Nephron (organoid): ENCODE measurements around the gene TNS1.

ENCODE experiments used
- H3K27ac Mint-ChIP-seq, 3 experiments: 2 replicates each; pipeline ENCODE4 v1.8.0; 2020; ENCODE audit warnings: mixed read lengths in 3 of 3, mild to moderate bottlenecking in 2 of 3, moderate library complexity in 1 of 3
- H3K27me3 Mint-ChIP-seq: 2 replicates; pipeline ENCODE4 v1.8.0; 2021; ENCODE audit warnings: low read depth, mild to moderate bottlenecking, moderate library complexity, mixed read lengths
- H3K36me3 Mint-ChIP-seq: 2 replicates; pipeline ENCODE4 v1.8.0; 2020; ENCODE audit warnings: low read depth, mixed read lengths
- H3K4me1 Mint-ChIP-seq: 2 replicates; pipeline ENCODE4 v1.8.0; 2020; ENCODE audit warnings: mixed read lengths
- H3K4me3 Mint-ChIP-seq, 3 experiments: 2 replicates each; pipeline ENCODE4 v1.8.0; 2020; ENCODE audit warnings: mild to moderate bottlenecking in 3 of 3, mixed read lengths in 3 of 3, moderate library complexity in 2 of 3
- H3K9me3 Mint-ChIP-seq: 2 replicates; pipeline ENCODE4 v1.8.0; 2020; ENCODE audit warnings: mixed read lengths
- TF ChIP-seq, protein P1 (sequence below), 3 experiments: fragments of 200-600 bp; sonication (generic); IDR thresholded peaks; one replicate each; pipeline ENCODE4 v1.5.0; 2021; ENCODE audit warnings: antibody characterized with exemption in 3 of 3; ENCODE audit not compliant: unreplicated experiment in 3 of 3

TNS1 gene

DNA sequence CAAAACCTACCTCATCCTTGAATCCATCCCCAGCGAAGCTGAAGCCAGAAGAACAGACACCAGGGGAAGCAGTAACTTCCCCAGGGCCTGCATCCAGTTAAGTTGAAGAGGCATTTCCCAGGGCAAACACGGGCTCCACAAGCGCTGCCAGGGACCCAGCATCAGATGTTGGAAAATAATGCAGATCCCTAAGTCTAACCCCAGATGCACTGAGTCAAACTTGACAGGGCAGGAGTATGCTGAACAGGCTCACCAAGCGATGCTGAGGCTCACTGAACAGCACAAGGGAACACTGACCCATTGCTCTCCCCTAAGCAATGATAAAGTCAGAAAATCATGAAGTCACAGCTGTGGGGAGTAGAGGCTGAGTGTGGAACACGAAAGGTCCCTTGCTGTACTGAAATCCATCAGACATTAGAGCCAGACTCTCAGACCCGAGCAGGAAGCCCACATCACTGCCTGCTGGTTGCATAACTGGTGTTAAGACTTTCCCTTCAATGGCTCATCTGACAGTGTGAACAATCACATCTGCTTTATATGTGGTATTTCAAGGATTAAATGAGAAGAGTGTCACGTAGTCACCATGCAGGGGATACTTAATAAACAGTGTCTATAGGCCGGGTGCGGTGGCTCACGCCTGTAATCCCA, 36.2 kb downstream of the TNS1 start:
- peak overlapping the region; percentile 89 to 96 (median 96) for H3K27ac Mint-ChIP-seq
- no peaks in the 10 kb centered on the region for H3K27me3 Mint-ChIP-seq
- peaks cover 20% of the 10 kb centered on the region for H3K36me3 Mint-ChIP-seq
- H3K4me3 Mint-ChIP-seq: no peak overlapping the region
- H3K4me1 Mint-ChIP-seq: peaks cover 39% of the 10 kb centered on the region
- H3K9me3 Mint-ChIP-seq: no peaks in the 10 kb centered on the region
- TF ChIP-seq, protein P1, sequence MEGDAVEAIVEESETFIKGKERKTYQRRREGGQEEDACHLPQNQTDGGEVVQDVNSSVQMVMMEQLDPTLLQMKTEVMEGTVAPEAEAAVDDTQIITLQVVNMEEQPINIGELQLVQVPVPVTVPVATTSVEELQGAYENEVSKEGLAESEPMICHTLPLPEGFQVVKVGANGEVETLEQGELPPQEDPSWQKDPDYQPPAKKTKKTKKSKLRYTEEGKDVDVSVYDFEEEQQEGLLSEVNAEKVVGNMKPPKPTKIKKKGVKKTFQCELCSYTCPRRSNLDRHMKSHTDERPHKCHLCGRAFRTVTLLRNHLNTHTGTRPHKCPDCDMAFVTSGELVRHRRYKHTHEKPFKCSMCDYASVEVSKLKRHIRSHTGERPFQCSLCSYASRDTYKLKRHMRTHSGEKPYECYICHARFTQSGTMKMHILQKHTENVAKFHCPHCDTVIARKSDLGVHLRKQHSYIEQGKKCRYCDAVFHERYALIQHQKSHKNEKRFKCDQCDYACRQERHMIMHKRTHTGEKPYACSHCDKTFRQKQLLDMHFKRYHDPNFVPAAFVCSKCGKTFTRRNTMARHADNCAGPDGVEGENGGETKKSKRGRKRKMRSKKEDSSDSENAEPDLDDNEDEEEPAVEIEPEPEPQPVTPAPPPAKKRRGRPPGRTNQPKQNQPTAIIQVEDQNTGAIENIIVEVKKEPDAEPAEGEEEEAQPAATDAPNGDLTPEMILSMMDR (IDR thresholded peaks at IDR 0.05; ENCODE audit: unreplicated experiment in 3 of 3): no peak

DNA sequence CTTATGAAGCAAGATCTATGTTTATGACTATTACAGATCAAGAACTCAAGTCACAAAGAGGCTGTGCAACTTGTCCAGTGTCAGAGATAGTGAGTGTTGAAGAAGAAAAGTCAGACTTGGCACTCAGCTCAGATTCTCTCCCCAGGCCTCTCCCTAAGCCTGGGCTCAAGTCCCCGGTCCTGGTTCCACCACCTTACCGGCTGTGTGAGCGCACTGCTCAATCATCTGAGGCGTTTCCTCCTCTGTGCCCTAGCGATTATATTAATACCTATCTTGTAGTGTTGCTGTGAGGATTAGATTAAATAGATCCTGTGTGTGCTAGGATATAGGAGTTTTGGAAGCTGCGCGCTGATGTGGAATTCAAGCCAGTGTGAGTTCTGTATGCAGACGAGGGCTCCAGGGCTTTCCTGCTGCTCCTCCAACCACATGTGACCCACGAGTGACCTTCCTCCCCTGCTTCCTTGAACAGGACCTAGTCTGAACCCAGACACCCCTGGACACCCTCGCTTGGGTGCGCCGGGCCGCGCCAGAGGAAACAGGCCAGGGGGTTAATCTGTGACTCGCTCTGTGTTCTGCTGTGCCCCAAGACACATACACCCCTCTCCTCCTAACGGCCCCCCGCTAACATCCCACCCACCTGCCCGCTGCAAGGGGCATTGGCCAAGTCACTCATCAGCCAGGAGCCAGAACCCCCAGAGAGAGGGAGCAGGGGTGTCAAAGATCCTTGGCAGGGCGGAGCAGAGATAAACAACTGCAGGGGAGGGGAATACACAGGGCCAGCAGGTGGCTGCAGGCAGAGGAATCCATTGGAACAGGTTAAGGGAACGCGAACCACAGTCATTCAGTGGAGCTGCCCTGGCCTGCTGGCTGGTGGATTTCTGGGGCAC, 38.3 kb downstream of the TNS1 start:
- TF ChIP-seq, protein P1 (IDR thresholded peaks at IDR 0.05; ENCODE audit: unreplicated experiment in 3 of 3): no peak
- H3K4me1 Mint-ChIP-seq: peaks cover 54% of the 10 kb centered on the region
- H3K27ac Mint-ChIP-seq: peak overlapping the region; percentile 79 to 91 (median 85)

DNA sequence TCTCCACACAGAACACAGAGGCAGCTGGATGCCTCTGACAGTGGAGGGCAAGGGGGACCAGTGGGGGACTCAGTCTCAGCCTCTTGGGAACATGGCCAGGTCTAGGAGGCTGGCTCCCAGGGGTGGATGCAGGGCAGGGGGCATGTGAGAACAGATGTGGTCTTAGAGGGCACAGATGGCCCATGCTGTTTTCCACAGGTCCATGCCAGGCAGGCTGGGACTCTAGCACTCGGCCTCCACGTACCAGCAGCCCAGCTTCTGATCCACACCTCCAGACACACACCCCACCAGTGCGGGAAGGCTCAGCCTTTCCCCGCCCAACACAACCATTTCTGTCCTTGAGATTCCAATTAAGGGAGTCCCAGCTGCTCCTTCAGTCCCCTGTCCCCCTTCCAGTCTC, 42.4 kb downstream of the TNS1 start:
- H3K9me3 Mint-ChIP-seq: no peaks in the 10 kb centered on the region
- peak overlapping the region; percentile 41 to 68 (median 45) for H3K27ac Mint-ChIP-seq
- TF ChIP-seq, protein P1 (IDR thresholded peaks at IDR 0.05; ENCODE audit: unreplicated experiment in 3 of 3): no peak
- peaks cover 4% of the 10 kb centered on the region for H3K36me3 Mint-ChIP-seq
- H3K4me1 Mint-ChIP-seq: peaks cover 63% of the 10 kb centered on the region
- peaks cover 4% of the 10 kb centered on the region for H3K27me3 Mint-ChIP-seq
- no peak overlapping the region for H3K4me3 Mint-ChIP-seq

More for the DNA sequence above, 38.3 kb downstream of the TNS1 start:
- H3K9me3 Mint-ChIP-seq: no peaks in the 10 kb centered on the region
- H3K4me3 Mint-ChIP-seq: peak overlapping the region; percentile 15 to 17 (median 15)
- no peaks in the 10 kb centered on the region for H3K27me3 Mint-ChIP-seq
- H3K36me3 Mint-ChIP-seq: peaks cover 4% of the 10 kb centered on the region

DNA sequence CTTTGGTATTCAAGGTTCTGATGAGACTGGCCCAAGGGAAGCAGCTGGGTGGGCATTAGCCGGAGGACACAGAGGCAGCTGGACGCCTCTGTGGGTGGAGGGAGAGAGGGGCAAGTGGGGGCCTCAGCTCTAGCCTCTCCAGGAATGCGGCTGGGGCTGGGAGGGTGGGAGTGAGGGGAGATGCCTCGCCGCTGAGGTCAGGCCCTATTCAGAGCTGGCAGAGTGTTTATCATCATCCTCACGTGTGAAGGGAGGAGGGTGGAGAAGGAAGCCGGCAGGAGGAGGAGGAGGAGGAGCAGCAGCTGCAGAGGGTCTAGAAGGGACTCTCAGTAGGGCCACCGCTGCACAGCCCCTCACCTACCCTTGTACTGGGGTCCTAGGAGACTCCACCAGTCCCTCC, 43.1 kb downstream of the TNS1 start:
- TF ChIP-seq, protein P1 (IDR thresholded peaks at IDR 0.05; ENCODE audit: unreplicated experiment in 3 of 3): no peak
- no peaks in the 10 kb centered on the region for H3K9me3 Mint-ChIP-seq
- no peak overlapping the region for H3K4me3 Mint-ChIP-seq
- peaks cover 60% of the 10 kb centered on the region for H3K4me1 Mint-ChIP-seq
- peaks cover 6% of the 10 kb centered on the region for H3K27me3 Mint-ChIP-seq
- peaks cover 4% of the 10 kb centered on the region for H3K36me3 Mint-ChIP-seq
- peak overlapping the region; percentile 27 to 68 (median 38) for H3K27ac Mint-ChIP-seq

DNA sequence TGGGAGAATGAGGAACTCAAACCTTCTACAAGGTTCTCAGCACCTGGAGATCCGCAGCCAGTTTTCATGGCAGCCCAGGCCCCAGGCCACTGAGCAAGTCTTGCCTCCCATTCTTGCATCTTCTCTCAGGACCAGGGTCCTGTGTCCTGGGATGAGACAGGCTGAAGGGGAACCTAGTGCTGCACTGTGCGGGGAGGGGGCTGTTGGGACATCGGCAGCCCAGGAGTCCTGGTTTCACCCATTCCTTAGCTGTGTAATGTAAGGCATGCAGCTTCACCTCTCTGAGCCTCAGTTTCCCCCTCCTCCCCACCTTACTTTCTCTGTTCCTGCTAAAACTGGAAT, 43.9 kb downstream of the TNS1 start:
- TF ChIP-seq, protein P1 (IDR thresholded peaks at IDR 0.05; ENCODE audit: unreplicated experiment in 3 of 3): no peak
- no peak overlapping the region for H3K4me3 Mint-ChIP-seq
- H3K36me3 Mint-ChIP-seq: peaks cover 4% of the 10 kb centered on the region
- H3K9me3 Mint-ChIP-seq: no peaks in the 10 kb centered on the region
- no peak overlapping the region for H3K27ac Mint-ChIP-seq
- peaks cover 8% of the 10 kb centered on the region for H3K27me3 Mint-ChIP-seq
- H3K4me1 Mint-ChIP-seq: peaks cover 60% of the 10 kb centered on the region
